GM18526 (cell line): ENCODE measurements around the gene BMF.

Experiments used
- POLR2A ChIP-seq: IDR thresholded peaks from 3 replicates; pipeline ENCODE4 v1.6.1; 2011; ENCODE audit not compliant: insufficient read length; ENCODE audit errors: extremely low read depth

BMF gene, protein sequence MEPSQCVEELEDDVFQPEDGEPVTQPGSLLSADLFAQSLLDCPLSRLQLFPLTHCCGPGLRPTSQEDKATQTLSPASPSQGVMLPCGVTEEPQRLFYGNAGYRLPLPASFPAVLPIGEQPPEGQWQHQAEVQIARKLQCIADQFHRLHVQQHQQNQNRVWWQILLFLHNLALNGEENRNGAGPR

DNA sequence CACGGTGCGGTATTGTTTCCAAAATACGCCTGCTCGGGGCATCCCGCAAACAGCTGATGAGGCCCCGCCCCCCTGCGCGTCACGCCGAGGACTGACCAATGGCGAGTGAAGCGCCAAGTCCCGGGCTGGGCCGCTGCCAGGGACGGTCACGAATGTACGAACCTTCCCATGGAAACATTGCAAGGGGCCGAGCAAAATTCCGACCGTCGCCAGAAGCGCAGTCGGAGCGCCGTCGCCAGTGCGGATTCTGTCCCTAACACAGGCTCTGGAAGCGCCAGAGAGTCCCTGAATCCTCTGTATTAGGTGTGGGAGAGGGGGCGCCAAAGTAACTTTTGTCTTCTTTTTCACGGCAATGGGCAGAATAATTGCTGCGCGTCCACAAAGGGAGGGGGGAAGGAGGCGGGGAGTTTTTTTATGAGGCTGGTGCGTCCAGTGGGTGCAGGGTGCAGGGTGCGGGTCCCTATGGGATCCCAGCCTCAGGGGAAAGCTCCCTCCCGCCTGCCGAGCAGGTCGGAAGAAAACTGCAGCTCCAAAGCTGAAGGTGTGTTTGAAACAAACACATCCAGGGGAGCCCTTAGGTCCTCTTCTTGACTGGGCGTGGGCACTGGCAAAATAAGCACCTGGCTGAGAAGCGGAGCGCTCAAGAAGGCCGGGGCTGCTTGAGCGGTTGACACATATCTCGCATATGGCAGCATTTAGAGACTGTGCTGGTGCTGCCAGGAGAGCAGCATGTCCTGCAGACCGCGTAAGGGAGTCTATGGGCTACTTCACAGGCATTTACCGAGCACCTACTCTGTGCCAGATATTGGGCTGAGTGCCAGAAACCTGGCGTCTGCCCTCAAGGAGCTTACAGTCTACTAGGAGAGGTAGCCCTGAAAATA is at the start of gene BMF:
Gene BMF (minus strand): TSS at position 25 of the 881 bp plus-strand sequence. CDS start 2,793 bp downstream, outside the sequence.
- no peak for TF ChIP-seq POLR2A

DNA sequence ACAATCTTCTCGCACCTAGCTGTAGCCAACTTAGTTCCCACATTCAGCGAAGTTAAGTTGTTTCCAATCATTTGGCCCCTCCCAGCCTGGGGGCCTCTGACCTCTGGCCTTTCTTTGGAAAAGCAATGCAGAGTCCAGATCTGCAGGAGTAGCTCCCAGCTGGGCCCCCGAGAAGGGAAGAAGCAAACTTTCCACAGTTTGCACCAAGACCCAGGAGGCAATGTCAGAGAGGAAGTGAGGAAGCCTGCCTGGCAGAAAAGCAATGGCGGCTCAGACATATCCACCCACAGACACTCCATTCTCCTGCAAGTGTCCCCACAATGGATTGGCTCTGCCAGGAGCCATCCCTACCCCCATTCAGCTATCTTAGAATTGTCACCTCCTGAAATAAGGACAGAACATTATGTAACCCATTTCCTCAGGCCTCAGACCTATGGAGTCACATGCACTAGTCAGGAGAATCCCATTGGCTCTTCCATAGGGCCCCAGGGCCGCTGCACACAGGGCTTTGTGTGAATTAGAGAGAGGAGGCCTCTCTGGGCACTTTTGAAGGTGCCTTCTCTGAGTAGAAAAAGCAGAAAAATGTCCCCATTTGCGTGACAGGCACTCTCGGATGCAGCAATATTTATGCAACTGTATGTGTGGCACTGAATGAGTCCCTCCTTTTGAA is 49.2 kb upstream of the BMF start:
- no peak for TF ChIP-seq POLR2A

DNA sequence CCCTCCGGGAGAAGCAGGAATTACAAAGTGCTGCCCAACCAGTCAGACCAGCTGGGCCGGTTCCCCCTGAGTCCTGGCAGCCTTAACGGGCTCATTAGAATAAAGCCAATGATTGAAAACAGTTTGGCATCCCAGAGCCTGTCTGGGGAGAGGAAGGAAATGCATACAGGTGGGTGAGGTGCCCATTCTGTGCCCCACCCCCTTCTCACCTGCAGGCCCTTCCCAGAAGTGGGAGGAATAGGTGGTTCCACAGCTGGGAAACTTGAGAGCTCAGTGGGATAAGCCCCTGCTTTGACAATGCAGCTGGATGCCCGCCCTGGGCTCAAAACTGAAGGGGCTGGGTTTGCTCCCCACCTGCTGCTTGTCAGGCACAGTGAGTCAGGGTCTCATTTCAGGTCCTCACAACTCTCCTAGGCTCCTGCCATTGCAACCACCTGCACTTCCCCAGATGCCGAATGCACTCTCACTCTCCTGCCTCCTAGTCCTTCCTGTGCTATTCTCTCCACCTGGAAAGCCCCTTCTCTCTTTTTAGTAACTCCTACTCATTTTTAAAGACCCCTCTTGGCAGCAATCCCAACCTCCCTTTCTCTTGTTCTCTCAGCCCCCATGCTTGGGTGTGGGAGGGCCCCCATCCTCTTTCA is 46.7 kb upstream of the BMF start:
- no peak for TF ChIP-seq POLR2A

DNA sequence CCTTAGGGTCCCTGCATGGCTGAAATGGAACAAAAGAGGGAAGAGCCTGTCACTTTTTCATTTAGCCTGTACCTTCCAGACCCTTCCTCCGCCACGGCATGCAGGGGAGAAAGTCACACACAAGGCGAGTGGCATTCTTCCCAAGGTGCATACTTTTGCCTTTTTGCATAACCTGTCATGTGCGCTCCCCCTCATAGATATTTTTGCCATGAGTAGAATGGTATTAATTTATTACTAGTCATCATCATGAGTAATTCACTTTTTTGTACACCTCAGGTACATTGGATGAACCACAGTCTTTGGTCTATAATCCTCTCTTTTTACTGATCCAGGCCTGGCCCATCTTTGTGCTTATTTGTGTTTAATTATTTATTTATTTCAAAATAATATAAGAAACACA is 43.3 kb upstream of the BMF start:
- no peak for TF ChIP-seq POLR2A

DNA sequence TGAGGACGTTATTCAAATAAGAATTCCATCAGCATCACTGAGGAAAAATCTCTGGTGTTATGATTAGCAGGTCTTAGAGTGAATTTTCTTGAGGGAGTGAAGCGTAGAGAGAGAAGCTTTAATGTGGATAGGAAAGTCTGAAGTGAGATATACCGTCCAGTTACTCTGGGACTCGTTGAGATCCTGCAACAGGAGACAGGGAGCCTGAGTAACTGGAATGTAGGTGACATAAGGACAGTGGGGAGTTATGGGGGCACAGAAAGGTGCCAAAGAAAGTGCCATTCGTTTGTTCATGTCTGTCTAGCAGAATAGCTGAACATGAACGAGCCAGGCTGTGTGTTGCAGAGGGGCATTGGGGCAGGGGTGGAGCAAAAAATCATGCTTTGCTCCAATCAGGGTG is 42.8 kb upstream of the BMF start:
- TF ChIP-seq POLR2A: no peak

DNA sequence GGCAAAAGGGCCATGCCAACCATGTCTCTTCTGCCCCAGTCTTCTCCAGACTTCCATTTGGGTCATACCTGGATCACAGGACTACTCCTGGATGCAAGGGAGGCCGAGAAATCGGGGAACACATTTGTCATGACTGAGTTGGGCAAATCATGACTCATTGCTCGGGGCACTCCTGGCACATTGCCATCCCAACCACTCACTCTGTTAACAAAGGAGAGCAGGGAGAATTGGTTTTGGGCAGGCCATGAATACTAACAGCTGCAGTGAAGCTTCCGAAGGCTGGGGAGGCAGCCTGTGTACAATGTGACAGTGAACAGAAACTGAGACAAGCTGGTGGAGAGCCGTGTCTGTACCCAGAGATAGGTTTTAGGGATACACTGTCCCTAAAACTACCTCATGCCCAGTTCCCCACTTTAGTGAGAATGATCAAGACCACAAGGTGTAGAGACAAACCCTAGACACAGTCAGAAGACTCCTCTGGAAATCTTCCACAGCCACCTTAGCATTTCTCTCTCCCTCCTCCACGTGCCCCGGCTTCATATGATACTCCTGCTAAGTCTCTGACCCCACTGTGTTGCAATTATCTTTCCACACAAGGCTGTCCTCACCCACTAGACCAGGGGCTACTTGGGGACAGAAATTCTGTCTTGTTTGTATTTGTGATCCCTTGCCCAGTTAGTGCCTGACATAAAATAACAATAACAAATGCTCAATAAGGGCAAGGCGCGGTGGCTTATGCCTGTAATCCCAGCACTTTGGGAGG is 41.7 kb upstream of the BMF start:
- no peak for TF ChIP-seq POLR2A

DNA sequence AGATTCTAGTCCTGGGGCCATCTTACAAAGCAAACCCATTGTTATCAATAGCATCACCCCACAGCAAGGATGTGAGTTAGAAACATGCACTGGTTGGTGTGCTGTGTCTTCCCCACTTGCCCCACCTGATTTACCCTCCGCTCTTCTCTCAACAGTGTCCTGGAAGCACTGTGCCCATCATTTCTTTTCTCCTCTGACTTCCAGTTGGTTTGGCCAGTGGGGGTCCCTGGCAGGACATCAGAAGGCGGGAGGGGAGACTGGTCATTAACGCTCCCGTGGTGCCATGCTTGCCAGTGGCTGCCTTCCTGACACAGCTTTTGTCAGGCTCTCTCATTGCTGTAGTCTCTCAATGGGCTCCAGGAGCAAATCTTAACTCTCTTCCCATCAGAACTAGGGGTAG is 40.7 kb upstream of the BMF start:
- TF ChIP-seq POLR2A: no peak

DNA sequence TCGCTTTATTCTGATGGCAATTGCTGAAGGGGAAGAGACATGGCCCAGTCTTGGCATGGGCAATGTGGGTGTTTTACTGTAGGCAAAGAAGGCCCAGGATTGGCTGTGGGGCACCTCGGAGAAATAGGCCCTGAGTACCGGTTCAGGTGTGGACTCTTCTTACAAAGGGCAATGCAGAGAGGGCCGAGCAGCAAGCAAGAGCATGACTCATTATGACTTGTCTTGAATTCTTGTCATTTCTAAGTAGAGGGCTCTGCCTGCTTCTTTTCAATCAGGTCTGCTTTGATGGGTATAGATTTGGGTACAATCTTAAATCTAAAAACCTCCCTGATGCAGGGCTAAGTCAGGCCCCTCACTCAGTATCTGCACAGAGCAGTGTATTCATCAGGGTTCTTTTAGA is 37.4 kb upstream of the BMF start:
- TF ChIP-seq POLR2A: no peak

DNA sequence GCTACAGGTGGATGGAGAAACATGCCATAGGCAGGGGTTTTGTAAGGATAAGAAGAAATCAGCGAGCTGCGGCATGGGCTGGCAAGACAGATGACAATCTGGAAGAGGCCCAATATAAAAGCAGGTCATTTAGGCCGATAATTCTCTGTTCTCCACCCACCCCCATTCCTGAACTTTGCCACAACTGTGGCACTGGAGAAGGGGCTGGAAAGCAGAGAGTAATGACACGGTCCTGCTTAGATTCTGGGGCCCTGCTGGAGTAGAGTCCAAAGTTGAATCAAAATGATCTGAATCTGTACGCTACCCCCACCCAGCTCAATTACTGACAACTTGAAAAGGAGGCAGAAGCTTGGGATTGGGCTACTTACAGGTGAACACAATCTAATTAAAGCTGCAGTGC is 33.7 kb upstream of the BMF start:
- TF ChIP-seq POLR2A: no peak

DNA sequence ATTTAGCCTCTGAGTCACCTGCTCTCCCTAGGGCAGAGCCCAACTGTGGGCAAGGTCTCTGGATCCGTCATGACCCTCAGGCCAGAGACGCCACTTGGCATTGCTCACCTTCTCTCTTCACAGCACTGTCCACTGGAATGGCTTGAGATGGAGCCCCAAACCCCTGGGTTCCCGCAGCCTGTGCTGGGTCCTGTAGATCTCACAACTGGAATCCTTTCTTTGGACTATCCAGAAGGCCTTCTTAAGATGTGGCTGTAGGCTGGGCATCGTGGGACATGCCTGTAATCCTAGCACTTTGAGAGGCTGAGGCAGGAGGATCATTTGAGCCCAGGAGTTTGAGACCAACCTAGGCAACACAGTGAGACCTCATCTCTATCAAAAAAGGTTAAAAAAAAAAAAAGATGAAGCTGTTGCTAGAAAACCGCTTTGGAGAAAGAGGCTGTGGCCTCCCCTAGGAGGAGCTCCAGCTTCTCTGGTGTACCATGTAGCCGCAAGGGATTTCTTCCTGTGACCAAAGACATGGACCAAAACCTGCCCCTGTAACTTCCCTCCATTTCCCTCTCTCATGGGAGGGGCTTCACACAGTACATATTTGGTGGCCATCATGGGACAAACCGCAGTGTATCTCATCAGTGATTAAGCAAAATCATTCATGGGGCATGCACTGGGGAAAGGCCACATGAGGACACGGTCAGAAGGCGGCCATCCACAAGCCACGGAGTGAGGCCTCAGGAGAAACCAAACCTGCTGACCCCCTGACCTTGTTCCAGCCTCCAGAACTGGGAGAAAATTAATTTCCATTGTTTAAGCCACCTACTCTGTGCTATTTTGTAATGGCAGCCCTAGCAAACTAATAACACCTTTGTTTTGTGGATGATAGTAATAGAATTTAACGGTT is 28.9 kb upstream of the BMF start:
- TF ChIP-seq POLR2A: no peak

DNA sequence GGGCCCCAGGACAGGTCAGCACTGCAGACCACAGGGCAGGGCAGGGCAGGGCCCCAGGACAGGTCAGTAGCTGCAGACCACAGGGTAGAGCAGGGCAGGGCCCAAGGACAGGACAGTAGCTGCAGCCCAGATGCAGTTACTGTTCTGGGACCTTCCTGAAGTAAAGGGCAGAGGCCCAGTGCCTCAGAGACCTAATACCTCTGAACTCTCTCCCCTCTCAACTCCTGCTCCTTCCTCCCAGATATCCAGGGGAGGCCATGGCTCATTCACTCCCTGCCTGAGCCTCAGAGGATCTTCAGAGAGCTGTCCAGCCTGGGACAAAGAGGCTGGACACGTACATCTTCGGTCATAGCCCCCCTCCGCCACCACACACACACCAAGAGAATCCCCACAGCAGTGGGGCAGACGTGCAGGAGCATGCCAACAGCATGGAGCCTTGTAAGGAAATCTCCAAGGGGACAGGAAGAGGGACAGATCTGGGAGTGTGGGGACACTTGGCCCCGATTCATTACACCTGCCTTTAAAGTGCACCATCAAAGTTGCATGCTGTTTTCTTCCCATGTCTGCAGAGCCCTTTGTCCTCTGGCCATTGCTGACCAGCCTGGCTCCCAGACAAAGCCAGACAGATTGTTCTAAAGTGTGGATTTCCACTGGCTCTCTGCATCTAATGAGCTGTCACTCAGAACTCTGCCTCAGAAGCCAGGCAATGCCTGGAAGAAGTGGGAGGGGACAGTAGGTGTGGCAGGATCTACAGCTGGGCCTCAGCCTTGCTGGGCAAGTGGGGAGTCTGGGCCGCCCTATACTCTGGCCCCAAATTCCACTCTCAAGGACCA is 28.0 kb upstream of the BMF start:
- TF ChIP-seq POLR2A: no peak

DNA sequence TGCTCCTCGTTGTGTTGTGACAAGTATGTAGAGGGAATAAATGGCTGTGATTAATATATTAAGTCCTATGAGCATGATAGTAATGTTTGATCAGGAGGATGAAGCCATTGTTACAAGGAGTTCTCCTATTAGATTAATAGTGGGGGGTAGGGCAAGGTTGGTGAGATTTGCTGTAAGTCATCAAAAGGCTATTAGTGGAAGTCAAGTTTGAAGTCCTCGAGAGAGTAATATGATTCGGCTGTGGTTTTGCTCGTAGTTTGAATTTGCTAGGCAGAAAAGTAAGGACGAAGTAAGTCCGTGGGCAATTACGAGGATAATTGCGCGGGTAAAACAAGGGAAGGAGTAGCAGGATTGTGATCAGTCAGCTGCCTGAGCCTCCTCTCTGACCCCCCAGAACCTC is 26.2 kb upstream of the BMF start:
- no peak for TF ChIP-seq POLR2A

DNA sequence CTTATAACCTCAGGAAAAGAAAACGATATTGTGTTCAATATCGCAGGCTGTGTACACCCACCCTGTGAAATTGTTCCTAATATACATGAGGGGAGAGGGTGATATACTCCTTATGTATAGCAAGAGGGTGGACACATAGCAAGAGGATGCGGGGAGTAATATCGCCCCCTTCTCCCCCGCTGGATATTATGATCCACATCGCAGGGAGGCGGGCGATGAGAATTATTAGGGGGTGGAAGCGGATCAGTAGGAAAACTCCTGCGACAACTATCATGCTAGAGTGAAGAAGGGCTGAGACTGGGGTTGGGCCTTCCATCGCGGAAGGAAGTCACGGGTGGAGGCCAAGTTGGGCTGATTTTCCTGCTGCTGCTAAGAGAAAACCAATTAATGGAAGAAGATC is 24.9 kb upstream of the BMF start:
- no peak for TF ChIP-seq POLR2A
